Adrenal gland (tissue), 5 donors: ENCODE measurements around the gene CPSF4.

Source experiments
- POLR2A ChIP-seq, 2 donors: fragments of 450-650 bp; IDR thresholded peaks; one replicate each; pipeline ENCODE4 v1.6.1; 2017; ENCODE audit warnings: antibody characterized with exemption in 2 of 2, mild to moderate bottlenecking in 2 of 2, moderate library complexity in 1 of 2
- TF ChIP-seq, protein P1 (sequence below), 6 experiments: fragments of 450-650 bp in 4 of 6; fragments of 200-600 bp in 2 of 6; sonication (generic) in 1 of 6; IDR thresholded peaks; 1 replicate in 5 of 6; 2 replicates in 1 of 6; pipeline versions ENCODE4 v1.5.1 to v1.8.0; 2016 to 2021; ENCODE audit warnings: antibody characterized with exemption in 6 of 6, mild to moderate bottlenecking in 2 of 6, moderate library complexity in 1 of 6
- donor health status: DM: no; HTN: no; CAD: no.

DNA sequence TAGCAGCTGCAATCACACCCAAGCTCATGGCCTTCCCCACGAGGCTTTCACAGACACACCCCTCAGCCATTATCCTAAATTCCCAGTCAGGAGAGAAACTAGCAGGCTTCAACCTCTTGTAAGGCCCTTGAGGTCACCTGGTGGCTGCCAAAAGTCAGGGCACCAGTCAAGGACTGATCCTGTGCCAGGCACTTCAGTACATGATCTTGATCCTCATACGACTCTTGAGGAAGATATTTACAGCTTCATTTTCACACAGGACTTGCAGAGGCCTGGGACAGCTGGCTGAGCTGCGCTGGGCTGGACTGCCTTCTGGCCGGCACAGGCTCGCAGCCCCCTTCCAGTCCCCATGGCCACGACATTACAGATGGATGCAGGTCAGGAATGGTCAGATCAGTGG, 39.1 kb upstream of the CPSF4 start:
- TF ChIP-seq, protein P1, sequence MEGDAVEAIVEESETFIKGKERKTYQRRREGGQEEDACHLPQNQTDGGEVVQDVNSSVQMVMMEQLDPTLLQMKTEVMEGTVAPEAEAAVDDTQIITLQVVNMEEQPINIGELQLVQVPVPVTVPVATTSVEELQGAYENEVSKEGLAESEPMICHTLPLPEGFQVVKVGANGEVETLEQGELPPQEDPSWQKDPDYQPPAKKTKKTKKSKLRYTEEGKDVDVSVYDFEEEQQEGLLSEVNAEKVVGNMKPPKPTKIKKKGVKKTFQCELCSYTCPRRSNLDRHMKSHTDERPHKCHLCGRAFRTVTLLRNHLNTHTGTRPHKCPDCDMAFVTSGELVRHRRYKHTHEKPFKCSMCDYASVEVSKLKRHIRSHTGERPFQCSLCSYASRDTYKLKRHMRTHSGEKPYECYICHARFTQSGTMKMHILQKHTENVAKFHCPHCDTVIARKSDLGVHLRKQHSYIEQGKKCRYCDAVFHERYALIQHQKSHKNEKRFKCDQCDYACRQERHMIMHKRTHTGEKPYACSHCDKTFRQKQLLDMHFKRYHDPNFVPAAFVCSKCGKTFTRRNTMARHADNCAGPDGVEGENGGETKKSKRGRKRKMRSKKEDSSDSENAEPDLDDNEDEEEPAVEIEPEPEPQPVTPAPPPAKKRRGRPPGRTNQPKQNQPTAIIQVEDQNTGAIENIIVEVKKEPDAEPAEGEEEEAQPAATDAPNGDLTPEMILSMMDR (IDR thresholded peaks at IDR 0.05) = no peak
- TF ChIP-seq POLR2A (IDR thresholded peaks at IDR 0.05) = no peak
